ENCODE data around the gene CLECL1.

Gene CLECL1

GRCh38 chr12:9760120-9760519, 27.2 kb upstream of the CLECL1 start:
- no peak overlapping the region for H3K4me2 ChIP-seq (ENCODE audit: low read depth, low read length)
- no peak overlapping the region for H3K27ac ChIP-seq (ENCODE audit: low read length)
- no peak for DNase-seq
- no peak overlapping the region for H2AFZ ChIP-seq (ENCODE audit: low read length)
- no peaks in the 10 kb centered on the region for H3K27me3 ChIP-seq (replicated peaks; ENCODE audit: insufficient read depth, low read length)
- H3K79me2 ChIP-seq (ENCODE audit: low read length), result no peaks in the 10 kb centered on the region
- H3K9me3 ChIP-seq (replicated peaks; ENCODE audit: insufficient read depth, low read length), result no peaks in the 10 kb centered on the region
- no peaks in the 10 kb centered on the region for H4K20me1 ChIP-seq (ENCODE audit: insufficient read depth, low read length)
- peaks cover 13% of the 10 kb centered on the region for H3F3A ChIP-seq (ENCODE audit: insufficient read depth, low read length)
- no peak overlapping the region for H3K4me3 ChIP-seq (ENCODE audit: low read length)
- TF ChIP-seq CTCF (IDR thresholded peaks at IDR 0.05; ENCODE audit: low read length) (no peak), EZH2 (optimal IDR thresholded peaks at IDR 0.05; ENCODE audit: low read depth, low read length) (no peak), EZH2phosphoT487 (IDR thresholded peaks at IDR 0.05; ENCODE audit: low read length) (no peak)
- H3K9me2 ChIP-seq (replicated peaks; ENCODE audit: insufficient read depth, low read length), result no peaks in the 10 kb centered on the region
- peaks cover 7% of the 10 kb centered on the region for H3K4me1 ChIP-seq (ENCODE audit: low read length)
- no peaks in the 10 kb centered on the region for H3K36me3 ChIP-seq (replicated peaks; ENCODE audit: insufficient read depth, low read length)
- no peak overlapping the region for H3K9ac ChIP-seq (ENCODE audit: low read length)

GRCh38 chr12:9759694-9760093, 26.8 kb upstream of the CLECL1 start:
- H3K27me3 ChIP-seq (replicated peaks; ENCODE audit: insufficient read depth, low read length), result no peaks in the 10 kb centered on the region
- peaks cover 9% of the 10 kb centered on the region for H3F3A ChIP-seq (ENCODE audit: insufficient read depth, low read length)
- H3K79me2 ChIP-seq (ENCODE audit: low read length), result no peaks in the 10 kb centered on the region
- H3K9ac ChIP-seq (ENCODE audit: low read length), result no peak overlapping the region
- H3K36me3 ChIP-seq (replicated peaks; ENCODE audit: insufficient read depth, low read length), result no peaks in the 10 kb centered on the region
- H2AFZ ChIP-seq (ENCODE audit: low read length), result no peak overlapping the region
- H3K4me3 ChIP-seq (ENCODE audit: low read length), result no peak overlapping the region
- H3K4me1 ChIP-seq (ENCODE audit: low read length), result peaks cover 7% of the 10 kb centered on the region
- H3K9me2 ChIP-seq (replicated peaks; ENCODE audit: insufficient read depth, low read length), result no peaks in the 10 kb centered on the region
- no peak for DNase-seq
- TF ChIP-seq EZH2 (optimal IDR thresholded peaks at IDR 0.05; ENCODE audit: low read depth, low read length), result no peak
- TF ChIP-seq CTCF (IDR thresholded peaks at IDR 0.05; ENCODE audit: low read length), result no peak
- TF ChIP-seq EZH2phosphoT487 (IDR thresholded peaks at IDR 0.05; ENCODE audit: low read length), result no peak
- no peak overlapping the region for H3K27ac ChIP-seq (ENCODE audit: low read length)
- H3K4me2 ChIP-seq (ENCODE audit: low read depth, low read length), result no peak overlapping the region
- no peaks in the 10 kb centered on the region for H3K9me3 ChIP-seq (replicated peaks; ENCODE audit: insufficient read depth, low read length)
- H4K20me1 ChIP-seq (ENCODE audit: insufficient read depth, low read length), result no peaks in the 10 kb centered on the region

- TF ChIP-seq EZH2 (optimal IDR thresholded peaks at IDR 0.05; ENCODE audit: low read depth, low read length), result no peak
- TF ChIP-seq EZH2phosphoT487 (IDR thresholded peaks at IDR 0.05; ENCODE audit: low read length), result no peak
- TF ChIP-seq CTCF (IDR thresholded peaks at IDR 0.05; ENCODE audit: low read length), result no peak
- Histone ChIP-seq H3K9me3 (replicated peaks; ENCODE audit: insufficient read depth, low read length) (no peaks in the 10 kb centered on the region), H3K27me3 (replicated peaks; ENCODE audit: insufficient read depth, low read length) (no peaks in the 10 kb centered on the region), H4K20me1 (ENCODE audit: insufficient read depth, low read length) (no peaks in the 10 kb centered on the region), H3K4me1 (ENCODE audit: low read length) (no peaks in the 10 kb centered on the region), H3K4me3 (ENCODE audit: low read length) (peak overlapping the region; percentile 35; the same call in 1 of the 2 replicates), H3K9me2 (replicated peaks; ENCODE audit: insufficient read depth, low read length) (no peaks in the 10 kb centered on the region), H3K27ac (ENCODE audit: low read length) (no peak overlapping the region), H2AFZ (ENCODE audit: low read length) (0 out of 2 replicates have a peak overlapping the region, but pooled peaks have one; percentile 4), H3K79me2 (ENCODE audit: low read length) (no peaks in the 10 kb centered on the region), H3K4me2 (ENCODE audit: low read depth, low read length) (no peak overlapping the region; the same call in 1 of the 2 replicates), H3K36me3 (replicated peaks; ENCODE audit: insufficient read depth, low read length) (no peaks in the 10 kb centered on the region), H3K9ac (ENCODE audit: low read length) (no peak overlapping the region), H3F3A (ENCODE audit: insufficient read depth, low read length) (no peaks in the 10 kb centered on the region)
- no peak for DNase-seq
Observed at GRCh38 chr12:9758119-9758518, 25.2 kb upstream of the CLECL1 start.

Measured in MM.1S (cell line).